Stimulated activated naive CD8-positive, alpha-beta T cell treated with anti-CD3 and anti-CD28 coated beads, Interleukin-15, Interleukin-2, amounts not matched to agents 100 U/mL and 50 U/mL, for 24 hours (primary cell): ENCODE results near the gene CACTIN.
A peak's percentile ranks its signal among the peaks of the same experiment; 100 is the strongest.

ENCODE experiments used
- ATAC-seq: fragments of 150-1000 bp; cut with Tn5 transposase; one replicate; pipeline ENCODE4 v1.10.0; 2021
- DNase-seq: peaks from one replicate; pipeline ENCODE4 v3.0.0; 2021

The CACTIN gene

GRCh38 chr19:3627351-3627723, 747 bp upstream of the CACTIN start:
- no peak for DNase-seq

DNA sequence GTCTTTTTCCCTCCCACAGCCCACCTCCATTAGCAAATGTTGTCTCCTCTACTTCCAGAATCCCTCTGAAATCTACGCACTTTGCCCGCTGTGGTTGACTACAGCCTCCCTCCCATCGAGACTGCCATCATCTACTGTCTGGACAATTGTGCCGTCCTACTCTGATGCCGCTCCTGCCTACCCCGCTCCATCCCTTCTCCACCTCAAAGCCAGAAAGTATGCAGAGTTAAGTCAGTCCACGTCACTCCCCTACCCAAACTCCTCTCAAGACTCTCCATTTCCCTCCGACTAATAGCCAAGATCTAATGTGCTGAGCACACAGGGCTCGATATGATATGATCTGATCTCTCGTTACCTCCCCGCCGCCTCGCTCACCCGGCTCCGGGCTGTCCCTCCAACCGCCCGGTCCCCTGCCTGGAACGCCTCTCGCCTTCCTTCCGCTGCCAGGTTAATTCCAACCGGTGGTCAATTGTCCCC, 556 bp downstream of the CACTIN start:
- DNase-seq (no peak), ATAC-seq (no peak)

More at GRCh38 chr19:3627351-3627723, 747 bp upstream of the CACTIN start:
- no peak for ATAC-seq

- no peak for DNase-seq
- no peak for ATAC-seq
Observed at GRCh38 chr19:3623716-3624115, 2.9 kb downstream of the CACTIN start.

- DNase-seq (no peak), ATAC-seq (no peak)
Observed at GRCh38 chr19:3622224-3622623, 4.4 kb downstream of the CACTIN start.

- ATAC-seq, result no peak
- DNase-seq, result no peak
Observed at GRCh38 chr19:3621689-3622088, 4.9 kb downstream of the CACTIN start.

GRCh38 chr19:3620817-3621547, 5.6 kb downstream of the CACTIN start:
- no peak for DNase-seq
- ATAC-seq, result no peak

- no peak for DNase-seq
- no peak for ATAC-seq
Observed at GRCh38 chr19:3620145-3620816, 6.3 kb downstream of the CACTIN start.

DNA sequence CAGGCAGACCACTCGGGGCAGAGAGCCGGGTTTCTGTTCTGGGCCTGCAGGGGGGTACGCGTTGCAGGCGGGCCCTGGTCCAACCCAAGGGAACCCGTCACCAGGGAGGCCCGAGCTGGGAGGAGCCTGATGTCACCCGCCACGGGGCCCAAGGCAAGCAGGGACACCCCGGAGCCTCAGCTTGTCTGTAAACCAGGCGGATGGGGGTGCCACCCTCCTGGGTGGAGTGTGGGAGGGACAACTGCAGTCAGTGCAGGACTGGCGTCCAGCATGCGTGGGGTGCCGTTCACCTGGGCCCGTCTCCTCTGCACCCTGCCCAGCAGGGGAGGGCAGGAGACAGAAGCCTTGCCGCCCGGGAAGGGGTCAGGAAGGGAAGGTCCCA, 7.0 kb downstream of the CACTIN start:
- DNase-seq, result no peak
- no peak for ATAC-seq

DNA sequence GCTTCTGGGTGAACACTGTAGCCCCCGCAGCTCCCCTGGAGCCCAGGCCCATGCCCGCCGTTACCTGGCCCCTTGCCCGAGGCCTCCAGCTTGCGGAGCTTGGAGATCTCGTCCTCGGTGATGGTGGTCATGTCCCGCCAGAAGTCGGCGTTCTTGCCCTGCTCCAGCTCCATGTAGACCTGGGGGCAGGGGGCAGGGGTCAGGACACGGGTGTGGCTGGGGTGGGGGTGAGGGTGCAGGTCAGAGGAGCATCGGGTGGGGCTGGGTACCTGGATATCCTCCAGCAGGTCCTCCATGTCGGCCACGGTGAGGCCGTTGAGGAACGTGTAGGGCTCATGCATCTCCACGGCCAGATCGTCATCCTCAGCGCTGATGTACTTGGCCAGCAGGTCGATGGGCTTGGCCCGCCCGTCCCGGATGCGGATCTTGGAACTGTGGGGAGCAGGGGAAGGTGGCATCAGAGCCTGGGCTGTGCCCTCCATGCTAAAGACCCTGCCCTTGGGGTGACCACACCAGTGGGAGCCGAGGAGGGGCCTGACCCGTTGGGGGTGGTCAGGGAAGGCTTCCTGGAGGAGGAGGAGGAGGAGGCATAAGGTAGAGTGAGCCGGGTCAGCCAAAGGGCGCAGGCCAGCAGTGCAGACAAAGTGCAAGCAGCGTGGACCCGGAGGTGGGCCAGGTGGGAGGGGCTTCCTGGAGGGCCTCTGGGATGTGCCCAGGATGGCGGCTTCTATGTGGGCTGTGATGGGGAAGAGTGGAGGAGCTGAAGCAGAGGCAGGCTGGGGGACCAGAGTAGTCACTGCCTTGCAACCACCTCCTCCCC, 7.6 kb downstream of the CACTIN start:
- DNase-seq (no peak), ATAC-seq (no peak)

GRCh38 chr19:3618144-3618810, 8.3 kb downstream of the CACTIN start:
- peak; percentile 79 for DNase-seq
- ATAC-seq, result peak; percentile 44

GRCh38 chr19:3617463-3617862, 9.1 kb downstream of the CACTIN start:
- no peak for DNase-seq
- no peak for ATAC-seq

GRCh38 chr19:3615524-3616135, 11.0 kb downstream of the CACTIN start:
- DNase-seq, result no peak
- ATAC-seq, result no peak

DNA sequence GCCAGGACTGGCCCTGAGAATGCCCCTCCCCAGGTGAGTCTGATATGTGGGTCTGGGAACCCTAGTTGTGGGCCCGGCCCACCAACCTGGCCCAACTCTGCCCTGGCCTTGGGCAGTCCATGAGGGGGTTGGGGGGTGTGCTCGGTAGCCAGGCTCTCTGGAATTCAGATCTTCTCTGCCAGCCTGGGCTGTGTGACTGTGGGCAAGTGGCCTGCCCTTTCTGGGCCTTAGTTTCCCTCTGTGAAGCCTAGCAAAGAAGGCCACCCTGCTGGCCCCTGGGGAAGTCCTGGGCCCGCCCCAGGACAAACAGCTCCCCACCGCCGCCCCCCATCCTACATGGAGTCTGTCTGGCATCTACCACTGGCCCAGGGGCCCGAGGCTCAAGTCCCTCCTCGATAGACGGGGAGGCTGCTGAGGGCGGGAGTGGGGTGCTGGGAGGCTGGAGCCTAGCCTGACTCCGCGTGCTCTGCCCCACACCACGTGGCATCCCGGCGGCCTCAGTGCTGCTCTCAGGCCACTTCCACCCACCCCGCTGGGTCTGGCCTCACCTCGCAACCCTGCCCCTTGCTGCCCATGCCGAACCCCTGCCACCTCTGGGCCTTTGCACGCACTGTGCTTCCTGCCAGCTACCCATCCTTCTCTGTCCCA, 11.6 kb downstream of the CACTIN start:
- ATAC-seq (no peak), DNase-seq (no peak)

DNA sequence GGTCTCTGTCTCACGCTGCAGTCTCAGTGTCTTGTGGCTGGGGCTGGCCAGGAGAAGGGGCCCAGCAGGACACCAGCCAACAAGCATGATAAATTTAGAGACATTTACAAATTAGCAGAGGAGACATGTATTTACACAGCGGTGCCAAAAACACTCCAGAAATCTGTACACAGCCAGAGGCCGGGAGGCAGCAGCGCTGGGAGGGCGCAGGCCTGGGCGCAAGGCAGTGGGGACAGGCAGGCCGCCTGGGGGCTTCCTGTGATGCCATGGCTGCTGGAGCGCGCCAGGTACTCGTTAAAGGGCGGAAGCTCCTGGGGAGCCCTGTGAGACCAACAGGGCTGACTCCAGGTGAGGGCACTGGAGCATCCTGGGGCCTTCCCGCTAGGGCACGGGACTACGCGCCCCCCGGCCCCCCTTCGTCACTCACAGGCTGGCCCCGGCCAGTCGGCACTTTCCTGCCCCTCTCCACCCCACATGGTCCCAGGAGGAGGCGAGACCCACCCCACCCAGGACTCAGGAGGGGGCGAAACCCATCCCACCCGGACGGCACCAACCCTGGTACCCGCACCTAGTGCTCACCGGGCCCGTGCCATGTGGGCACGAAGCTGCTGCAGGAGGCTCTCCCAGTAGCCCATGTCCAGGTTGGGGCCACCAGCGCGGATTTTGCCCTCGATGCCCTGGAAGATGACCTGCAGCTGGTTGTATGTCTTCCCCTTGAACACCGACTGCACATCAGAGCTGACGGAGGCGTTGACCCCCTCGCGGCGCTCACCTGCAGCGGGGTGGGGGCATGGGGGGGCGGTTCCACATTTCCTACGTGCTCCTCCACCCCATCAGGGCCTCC, 12.6 kb downstream of the CACTIN start:
- ATAC-seq (no peak), DNase-seq (no peak)

DNA sequence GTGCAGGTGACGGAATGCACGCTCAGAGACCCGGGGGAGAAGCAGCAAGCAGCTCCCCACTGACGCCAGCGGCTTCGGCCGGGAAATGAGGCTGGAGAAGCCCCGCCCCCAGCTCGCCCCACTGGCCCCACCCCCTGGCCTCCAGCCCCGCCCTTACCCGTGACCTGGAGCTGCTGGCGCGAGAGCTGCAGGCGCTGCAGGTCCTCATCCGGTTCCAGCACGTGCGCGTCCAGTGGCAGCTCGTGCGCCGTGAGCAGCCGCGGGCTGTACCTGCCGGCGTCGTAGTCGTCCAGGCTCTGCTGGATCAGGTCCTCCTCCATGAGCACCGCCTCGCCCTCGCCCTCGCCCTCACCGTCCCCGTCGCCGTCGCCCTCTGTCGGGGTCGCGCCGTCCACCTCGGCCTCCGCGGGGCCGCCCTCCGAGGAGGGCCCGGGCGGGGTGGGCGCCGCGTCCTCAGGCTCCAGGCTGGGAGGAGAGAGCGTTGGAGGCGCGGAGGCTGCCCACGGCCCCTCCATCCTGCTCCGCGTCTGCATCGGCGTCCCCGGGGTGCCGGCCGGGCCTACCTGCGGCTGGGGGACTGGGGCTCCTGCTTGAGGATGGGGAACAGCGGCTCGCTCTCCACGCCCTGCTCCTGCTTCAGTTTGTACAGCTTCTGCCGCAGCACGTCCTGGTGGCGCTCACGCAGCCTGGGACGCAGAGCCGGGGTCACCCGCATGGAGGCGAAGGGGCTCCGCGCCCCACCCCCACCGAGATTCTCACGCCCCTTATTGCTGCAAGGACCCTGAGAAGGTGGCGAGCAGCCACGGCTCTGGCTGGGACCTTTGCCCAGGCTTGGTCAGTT, 13.5 kb downstream of the CACTIN start:
- DNase-seq (no peak), ATAC-seq (no peak)

DNA sequence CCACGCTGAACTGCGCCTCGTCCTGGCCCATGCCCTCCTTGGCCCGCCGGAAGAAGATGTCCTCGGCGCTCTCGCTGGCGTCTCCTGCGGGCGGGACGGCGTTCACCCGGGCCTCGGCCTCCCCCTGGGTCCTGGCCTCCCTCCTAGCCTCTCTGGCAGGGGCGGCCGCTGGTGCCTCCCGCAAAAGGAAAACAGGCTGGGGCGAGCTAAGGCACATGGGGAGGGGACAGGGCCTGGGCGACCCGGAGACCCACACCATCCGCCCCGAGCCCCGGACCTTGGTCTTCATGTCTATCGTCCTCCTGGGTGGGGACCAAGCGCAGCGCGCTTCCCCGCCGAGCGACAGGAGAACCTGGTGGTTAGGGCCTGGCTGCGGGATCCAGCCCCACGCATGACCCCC, 14.3 kb downstream of the CACTIN start:
- ATAC-seq, result no peak
- DNase-seq, result no peak

GRCh38 chr19:3611841-3612240, 14.7 kb downstream of the CACTIN start:
- DNase-seq (no peak), ATAC-seq (no peak)

- ATAC-seq, result no peak
- DNase-seq, result no peak
Observed at GRCh38 chr19:3610745-3611717, 15.6 kb downstream of the CACTIN start.
